Cardiac fibroblast (primary cell): ENCODE measurements around the gene TLR4.

Source experiments
- DNase-seq, 2 donors: peaks; one replicate each; pipeline versions ENCODE4 v3.0.0 to v3.0.0-alpha.2; 2010; ENCODE audit warnings: low read depth in 2 of 2
- H3K4me3 ChIP-seq, 2 donors: replicated peaks in 1 of 2; 1 replicate in 1 of 2; 2 replicates in 1 of 2; pipeline ENCODE4 v1.5.1; 2011; ENCODE audit warnings: low read depth in 2 of 2, low read length in 2 of 2, mild to moderate bottlenecking in 2 of 2, moderate library complexity in 1 of 2
- CTCF ChIP-seq: IDR thresholded peaks from one replicate; pipeline ENCODE4 v1.5.1; 2011; ENCODE audit warnings: low read depth, mild to moderate bottlenecking, low read length, inconsistent platforms

The TLR4 gene

GRCh38 chr9:117719161-117719920 lies 15.1 kb downstream of the TLR4 start:
- no peak for TF ChIP-seq CTCF
- no peak overlapping the region for H3K4me3 ChIP-seq
- no peak for DNase-seq

- H3K4me3 ChIP-seq = no peak overlapping the region
- TF ChIP-seq CTCF = no peak
- DNase-seq = no peak
These were observed 15.9 kb downstream of the TLR4 start for GRCh38 chr9:117720066-117720465.

- no peak overlapping the region for H3K4me3 ChIP-seq
- peak; percentile 53 to 72 for DNase-seq
- TF ChIP-seq CTCF = no peak
These were observed 16.4 kb downstream of the TLR4 start for GRCh38 chr9:117720555-117720954.

- no peak for TF ChIP-seq CTCF
- no peak for DNase-seq
These were observed 16.8 kb downstream of the TLR4 start for GRCh38 chr9:117720987-117721386.

GRCh38 chr9:117722108-117722761 lies 18.0 kb downstream of the TLR4 start:
- no peak for DNase-seq
- no peak for TF ChIP-seq CTCF

More at GRCh38 chr9:117720987-117721386, 16.8 kb downstream of the TLR4 start:
- H3K4me3 ChIP-seq = no peak overlapping the region

GRCh38 chr9:117723986-117724625 lies 19.9 kb downstream of the TLR4 start:
- TF ChIP-seq CTCF = no peak
- H3K4me3 ChIP-seq = no peak overlapping the region
- DNase-seq = no peak

More at GRCh38 chr9:117722108-117722761, 18.0 kb downstream of the TLR4 start:
- H3K4me3 ChIP-seq = no peak overlapping the region
